HCT116 (cell line): Measurements from ENCODE around the gene POFUT2.

Source experiments
- EZH2 ChIP-seq: fragments of 200-600 bp; sonication (generic); IDR thresholded peaks from 2 replicates; pipeline ENCODE4 v1.6.1; 2017; ENCODE audit warnings: antibody characterized with exemption, mixed run types
- REST ChIP-seq: IDR thresholded peaks from 2 replicates; pipeline ENCODE4 v1.6.1; 2012; ENCODE audit warnings: low read depth
- TF ChIP-seq, protein P1 (sequence below): IDR thresholded peaks from 2 replicates; pipeline ENCODE4 v1.6.1; 2012

- TF ChIP-seq REST (no peak), EZH2 (no peak)
- TF ChIP-seq, protein P1, sequence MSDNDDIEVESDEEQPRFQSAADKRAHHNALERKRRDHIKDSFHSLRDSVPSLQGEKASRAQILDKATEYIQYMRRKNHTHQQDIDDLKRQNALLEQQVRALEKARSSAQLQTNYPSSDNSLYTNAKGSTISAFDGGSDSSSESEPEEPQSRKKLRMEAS, result no peak
Observed at GRCh38 chr21:45306832-45307571, 19.3 kb upstream of the POFUT2 start.
